Suppressor macrophage treated with lipopolysaccharide for 1 hour (primary cell): ENCODE data around the gene TUBB8B.
A peak's percentile ranks its signal among the peaks of the same experiment; 100 is the strongest.
"Not testable (repeated sequence)": the region's sequence is repeated elsewhere in the genome, so short reads cannot be mapped to it uniquely, and the experiment has no call there.

Experiments used
- DNase-seq, 3 donors: peaks; one replicate each; pipeline ENCODE4 v3.0.0-alpha.2; 2020 to 2022

Gene TUBB8B

GRCh38 chr18:49176-49665 lies at the start of gene TUBB8B:
TSS of gene TUBB8B (minus strand) at chr18:49615. CDS start at chr18:49557, 58 bp downstream.
- DNase-seq: not testable (repeated sequence)

GRCh38 chr18:97252-97914 lies 48.0 kb upstream of the TUBB8B start:
- DNase-seq: not testable (repeated sequence)

- not testable (repeated sequence) for DNase-seq
Measured at GRCh38 chr18:96767-97131, 47.3 kb upstream of the TUBB8B start.

GRCh38 chr18:96101-96766 lies 46.8 kb upstream of the TUBB8B start:
- DNase-seq: not testable (repeated sequence)

GRCh38 chr18:95580-95979 lies 46.2 kb upstream of the TUBB8B start:
- DNase-seq: not testable (repeated sequence)

- DNase-seq: not testable (repeated sequence)
Measured at GRCh38 chr18:93897-94408, 44.5 kb upstream of the TUBB8B start.

- peak in 1 of 3 donors; percentile 2 for DNase-seq
Measured at GRCh38 chr18:91561-91960, 42.1 kb upstream of the TUBB8B start.

- DNase-seq: not testable (repeated sequence)
Measured at GRCh38 chr18:90396-91193, 41.2 kb upstream of the TUBB8B start.

GRCh38 chr18:89124-89523 lies 39.7 kb upstream of the TUBB8B start:
- not testable (repeated sequence) for DNase-seq

GRCh38 chr18:84801-85200 lies 35.4 kb upstream of the TUBB8B start:
- DNase-seq: not testable (repeated sequence)

- not testable (repeated sequence) for DNase-seq
Measured at GRCh38 chr18:82626-83209, 33.3 kb upstream of the TUBB8B start.

- DNase-seq: not testable (repeated sequence)
Measured at GRCh38 chr18:80881-81280, 31.5 kb upstream of the TUBB8B start.

GRCh38 chr18:80202-80601 lies 30.8 kb upstream of the TUBB8B start:
- DNase-seq: not testable (repeated sequence)

GRCh38 chr18:75525-76160 lies 26.2 kb upstream of the TUBB8B start:
- DNase-seq: not testable (repeated sequence)

GRCh38 chr18:73181-73777 lies 23.9 kb upstream of the TUBB8B start:
- not testable (repeated sequence) for DNase-seq

GRCh38 chr18:67701-68100 lies 18.3 kb upstream of the TUBB8B start:
- not testable (repeated sequence) for DNase-seq

- DNase-seq: not testable (repeated sequence)
Measured at GRCh38 chr18:64279-64678, 14.9 kb upstream of the TUBB8B start.

GRCh38 chr18:63656-64055 lies 14.2 kb upstream of the TUBB8B start:
- peak in 2 of 3 donors; percentile 5 to 8 for DNase-seq

GRCh38 chr18:54388-54787 lies 5.0 kb upstream of the TUBB8B start:
- DNase-seq: not testable (repeated sequence)

GRCh38 chr18:48696-49095 lies 719 bp downstream of the TUBB8B start:
- not testable (repeated sequence) for DNase-seq

GRCh38 chr18:13177-13576 lies 36.2 kb downstream of the TUBB8B start:
- DNase-seq: not testable (repeated sequence)

GRCh38 chr18:12773-13172 lies 36.6 kb downstream of the TUBB8B start:
- not testable (repeated sequence) for DNase-seq
